HFF-Myc (cell line): Measurements from ENCODE around the gene FUCA1.

ENCODE experiments used
- DNase-seq: peaks from one replicate; pipeline ENCODE4 v3.0.0-alpha.2; 2011; ENCODE audit warnings: low read depth; ENCODE audit errors: extremely low read depth
- H3K4me3 ChIP-seq: replicated peaks from 2 replicates; pipeline ENCODE4 v1.5.1; 2011; ENCODE audit warnings: low read depth, mild to moderate bottlenecking, control low read depth, low read length
- TF ChIP-seq, protein P1 (sequence below): IDR thresholded peaks from 2 replicates; pipeline ENCODE4 v1.5.1; 2012; ENCODE audit warnings: mild to moderate bottlenecking, low read depth, low read length, control low read depth; ENCODE audit errors: missing control alignments

FUCA1 gene

DNA sequence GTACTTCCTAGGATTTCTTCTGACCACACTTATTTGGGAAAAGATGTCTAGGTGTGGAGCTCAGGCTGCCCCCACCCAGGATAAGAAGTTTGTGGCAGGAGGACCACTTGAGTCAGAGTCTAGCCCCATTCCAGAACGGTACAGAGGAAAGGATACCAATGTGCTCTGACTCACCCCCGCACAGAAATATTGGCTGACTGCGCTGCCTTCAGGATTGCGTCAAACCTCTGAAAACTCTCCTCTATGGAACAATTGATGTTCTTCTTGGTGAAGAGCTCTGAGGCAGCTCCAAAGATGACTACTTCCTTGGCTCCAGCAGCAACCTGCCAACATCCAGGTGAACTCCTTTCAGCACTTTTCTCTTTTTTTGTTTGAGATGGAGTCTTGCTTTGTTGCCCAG lies 54.1 kb downstream of the FUCA1 start:
- H3K4me3 ChIP-seq, result no peak overlapping the region
- DNase-seq, result no peak
- TF ChIP-seq, protein P1, sequence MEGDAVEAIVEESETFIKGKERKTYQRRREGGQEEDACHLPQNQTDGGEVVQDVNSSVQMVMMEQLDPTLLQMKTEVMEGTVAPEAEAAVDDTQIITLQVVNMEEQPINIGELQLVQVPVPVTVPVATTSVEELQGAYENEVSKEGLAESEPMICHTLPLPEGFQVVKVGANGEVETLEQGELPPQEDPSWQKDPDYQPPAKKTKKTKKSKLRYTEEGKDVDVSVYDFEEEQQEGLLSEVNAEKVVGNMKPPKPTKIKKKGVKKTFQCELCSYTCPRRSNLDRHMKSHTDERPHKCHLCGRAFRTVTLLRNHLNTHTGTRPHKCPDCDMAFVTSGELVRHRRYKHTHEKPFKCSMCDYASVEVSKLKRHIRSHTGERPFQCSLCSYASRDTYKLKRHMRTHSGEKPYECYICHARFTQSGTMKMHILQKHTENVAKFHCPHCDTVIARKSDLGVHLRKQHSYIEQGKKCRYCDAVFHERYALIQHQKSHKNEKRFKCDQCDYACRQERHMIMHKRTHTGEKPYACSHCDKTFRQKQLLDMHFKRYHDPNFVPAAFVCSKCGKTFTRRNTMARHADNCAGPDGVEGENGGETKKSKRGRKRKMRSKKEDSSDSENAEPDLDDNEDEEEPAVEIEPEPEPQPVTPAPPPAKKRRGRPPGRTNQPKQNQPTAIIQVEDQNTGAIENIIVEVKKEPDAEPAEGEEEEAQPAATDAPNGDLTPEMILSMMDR, result no peak

DNA sequence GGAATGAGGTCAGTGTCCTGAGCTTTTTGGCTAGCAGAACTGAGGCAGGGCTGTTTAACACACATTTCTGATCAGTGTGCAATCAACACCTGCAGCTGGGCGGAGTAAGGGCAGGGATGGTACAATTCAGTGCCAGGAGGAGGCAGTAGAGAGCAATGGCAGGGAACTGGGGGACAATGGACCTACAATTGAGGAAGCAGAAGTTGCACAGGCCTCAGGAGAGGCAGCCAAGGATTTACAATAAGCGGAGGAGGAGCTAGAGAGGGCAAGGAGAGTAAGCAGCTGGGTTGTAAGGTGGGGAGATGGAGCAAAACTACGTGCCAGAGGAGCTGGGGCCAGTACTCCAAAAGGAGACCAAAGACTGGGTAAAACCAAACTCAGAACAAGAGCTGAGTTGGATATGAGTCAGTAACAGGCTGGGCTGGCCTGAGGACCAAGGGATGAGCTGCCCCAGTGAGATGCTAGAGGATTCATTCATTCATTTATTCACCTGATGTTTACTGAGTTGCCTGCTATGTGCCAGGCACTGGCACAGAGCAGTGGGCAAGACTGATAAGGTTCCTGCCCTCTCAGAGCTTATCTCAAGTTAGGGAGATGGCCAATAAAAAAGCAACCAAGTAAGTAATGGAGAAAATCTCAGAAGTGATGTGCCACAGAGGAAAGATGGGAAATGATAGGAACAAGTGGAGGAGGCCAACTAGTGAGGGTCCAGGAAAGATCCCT lies 57.1 kb downstream of the FUCA1 start:
- TF ChIP-seq, protein P1, result peak; percentile 65
- no peak for DNase-seq
- no peak overlapping the region for H3K4me3 ChIP-seq

DNA sequence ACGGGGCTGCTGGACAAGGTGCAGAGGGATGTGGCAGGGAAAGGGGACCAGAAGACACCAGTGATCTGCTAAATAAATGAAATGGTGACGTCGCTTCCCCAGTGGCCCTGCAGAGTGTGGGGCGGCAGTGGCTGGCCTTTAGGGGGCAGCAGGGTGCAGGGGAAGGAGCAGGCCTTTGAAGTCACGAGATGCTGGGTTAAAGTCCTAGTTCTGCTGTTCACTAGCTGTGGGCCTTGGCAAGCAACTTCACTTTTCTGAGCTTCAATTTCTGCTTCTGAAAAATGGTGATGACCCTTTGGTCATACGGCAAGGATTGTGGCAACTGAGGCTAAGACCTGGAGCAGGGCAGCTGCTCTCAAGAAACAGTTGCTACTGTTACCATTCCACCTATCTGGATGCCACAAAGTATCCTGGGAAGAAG lies 58.3 kb downstream of the FUCA1 start:
- TF ChIP-seq, protein P1, result peak; percentile 90
- no peak overlapping the region for H3K4me3 ChIP-seq
- DNase-seq, result no peak

DNA sequence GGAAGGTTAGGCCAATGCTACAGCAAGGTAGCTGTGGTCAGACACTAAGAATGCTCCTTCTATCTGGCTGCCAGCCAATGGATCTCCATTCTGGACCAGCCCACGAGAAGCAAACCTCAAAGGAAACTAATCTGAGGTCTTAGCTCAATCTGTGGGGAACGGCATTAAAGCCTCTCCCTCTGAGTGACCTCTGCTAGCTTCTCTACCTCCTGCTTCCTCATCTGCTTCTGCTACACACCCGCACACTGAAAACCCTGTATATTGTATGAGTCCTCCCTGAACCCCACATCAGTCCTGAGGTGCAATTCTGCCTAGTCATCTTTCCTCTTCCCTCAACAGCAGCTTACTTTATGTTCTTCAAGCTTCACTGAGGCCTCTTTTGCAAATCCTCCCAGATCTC lies 60.6 kb downstream of the FUCA1 start:
- DNase-seq, result no peak
- H3K4me3 ChIP-seq, result no peak overlapping the region
- TF ChIP-seq, protein P1, result no peak

DNA sequence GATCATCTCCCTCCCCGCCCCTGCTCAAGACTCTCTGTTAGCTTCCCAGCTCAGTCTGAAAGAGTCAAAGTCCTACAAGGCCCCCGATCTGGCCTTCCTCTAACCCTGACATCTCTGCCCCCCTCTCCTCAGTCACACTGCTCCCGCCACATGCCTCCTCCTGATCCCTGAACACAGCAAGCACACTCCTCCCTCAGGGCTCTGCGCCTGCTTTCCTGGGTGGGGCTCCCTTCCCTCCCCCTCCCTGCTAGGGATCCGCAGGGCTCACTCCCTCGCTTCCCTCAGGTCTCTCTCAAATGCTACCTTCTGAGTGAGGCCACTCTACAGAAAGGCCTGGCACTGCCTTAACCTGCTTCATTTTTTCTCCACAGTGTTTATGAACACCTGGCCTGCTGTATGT lies 61.8 kb downstream of the FUCA1 start:
- TF ChIP-seq, protein P1, result no peak
- DNase-seq, result no peak
- H3K4me3 ChIP-seq, result no peak overlapping the region

DNA sequence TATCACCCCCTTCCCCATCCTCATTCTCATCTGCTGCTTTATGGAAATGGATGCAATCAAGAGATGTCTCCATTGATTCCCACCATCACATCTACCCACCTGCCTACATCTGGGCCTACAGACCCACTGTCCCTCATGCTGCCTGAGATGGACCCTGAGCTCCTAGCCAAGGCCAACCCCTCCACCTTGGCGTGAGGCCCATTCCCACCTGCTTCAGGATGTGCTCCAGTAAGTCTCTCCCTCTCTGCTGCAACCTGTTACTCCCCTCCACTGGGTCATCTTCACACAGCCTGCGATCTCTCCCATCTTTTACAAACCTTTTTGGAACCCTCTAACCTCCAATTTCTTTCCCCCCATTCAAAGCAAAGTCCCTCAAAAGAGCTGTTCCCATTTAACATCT lies 63.1 kb downstream of the FUCA1 start:
- TF ChIP-seq, protein P1, result no peak
- no peak for DNase-seq

More for the DNA sequence above, 63.1 kb downstream of the FUCA1 start:
- no peak overlapping the region for H3K4me3 ChIP-seq
